ENCODE results near the gene HECW1.

DNA sequence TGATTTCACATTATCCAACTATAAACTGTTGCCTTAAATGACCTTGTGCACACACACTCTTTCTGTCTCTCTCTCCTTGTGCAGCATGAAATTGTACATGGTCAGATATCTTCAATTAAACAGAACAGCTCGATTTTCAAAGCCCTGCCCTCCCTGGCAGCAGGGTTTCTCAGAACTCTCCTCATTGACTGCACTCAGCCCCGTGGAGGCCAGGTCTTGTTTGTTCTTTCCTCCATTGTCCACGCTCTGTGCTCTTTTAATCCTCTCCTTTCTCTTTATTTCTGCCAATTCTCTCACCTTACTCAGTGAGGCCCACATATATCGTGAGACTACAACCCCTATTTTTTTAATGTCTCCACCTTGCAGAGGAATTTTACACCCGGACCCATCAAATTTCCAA is 294.5 kb downstream of the HECW1 start:
- TF ChIP-seq, protein P1, sequence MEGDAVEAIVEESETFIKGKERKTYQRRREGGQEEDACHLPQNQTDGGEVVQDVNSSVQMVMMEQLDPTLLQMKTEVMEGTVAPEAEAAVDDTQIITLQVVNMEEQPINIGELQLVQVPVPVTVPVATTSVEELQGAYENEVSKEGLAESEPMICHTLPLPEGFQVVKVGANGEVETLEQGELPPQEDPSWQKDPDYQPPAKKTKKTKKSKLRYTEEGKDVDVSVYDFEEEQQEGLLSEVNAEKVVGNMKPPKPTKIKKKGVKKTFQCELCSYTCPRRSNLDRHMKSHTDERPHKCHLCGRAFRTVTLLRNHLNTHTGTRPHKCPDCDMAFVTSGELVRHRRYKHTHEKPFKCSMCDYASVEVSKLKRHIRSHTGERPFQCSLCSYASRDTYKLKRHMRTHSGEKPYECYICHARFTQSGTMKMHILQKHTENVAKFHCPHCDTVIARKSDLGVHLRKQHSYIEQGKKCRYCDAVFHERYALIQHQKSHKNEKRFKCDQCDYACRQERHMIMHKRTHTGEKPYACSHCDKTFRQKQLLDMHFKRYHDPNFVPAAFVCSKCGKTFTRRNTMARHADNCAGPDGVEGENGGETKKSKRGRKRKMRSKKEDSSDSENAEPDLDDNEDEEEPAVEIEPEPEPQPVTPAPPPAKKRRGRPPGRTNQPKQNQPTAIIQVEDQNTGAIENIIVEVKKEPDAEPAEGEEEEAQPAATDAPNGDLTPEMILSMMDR (conservative IDR thresholded peaks at IDR 0.05; ENCODE audit: low read depth in 2 of 2), result no peak
- TF ChIP-seq ZNF114 (CRISPR knock-in tag; IDR thresholded peaks at IDR 0.05) (no peak), JUNB (IDR thresholded peaks at IDR 0.05; ENCODE audit: unreplicated experiment) (no peak), EZH2phosphoT487 (IDR thresholded peaks at IDR 0.05; ENCODE audit: unreplicated experiment) (no peak), POLR2AphosphoS5 (IDR thresholded peaks at IDR 0.05; ENCODE audit: low read depth) (no peak), EZH2 (IDR thresholded peaks at IDR 0.05; ENCODE audit: low read depth, unreplicated experiment) (no peak), CREB1 (CRISPR knock-in tag; IDR thresholded peaks at IDR 0.05; ENCODE audit: low read depth) (no peak), STAT1 (IDR thresholded peaks at IDR 0.05; ENCODE audit: unreplicated experiment) (no peak)
- TF ChIP-seq, protein P2, sequence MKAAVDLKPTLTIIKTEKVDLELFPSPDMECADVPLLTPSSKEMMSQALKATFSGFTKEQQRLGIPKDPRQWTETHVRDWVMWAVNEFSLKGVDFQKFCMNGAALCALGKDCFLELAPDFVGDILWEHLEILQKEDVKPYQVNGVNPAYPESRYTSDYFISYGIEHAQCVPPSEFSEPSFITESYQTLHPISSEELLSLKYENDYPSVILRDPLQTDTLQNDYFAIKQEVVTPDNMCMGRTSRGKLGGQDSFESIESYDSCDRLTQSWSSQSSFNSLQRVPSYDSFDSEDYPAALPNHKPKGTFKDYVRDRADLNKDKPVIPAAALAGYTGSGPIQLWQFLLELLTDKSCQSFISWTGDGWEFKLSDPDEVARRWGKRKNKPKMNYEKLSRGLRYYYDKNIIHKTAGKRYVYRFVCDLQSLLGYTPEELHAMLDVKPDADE (IDR thresholded peaks at IDR 0.05), result no peak
- TF ChIP-seq, protein P3, sequence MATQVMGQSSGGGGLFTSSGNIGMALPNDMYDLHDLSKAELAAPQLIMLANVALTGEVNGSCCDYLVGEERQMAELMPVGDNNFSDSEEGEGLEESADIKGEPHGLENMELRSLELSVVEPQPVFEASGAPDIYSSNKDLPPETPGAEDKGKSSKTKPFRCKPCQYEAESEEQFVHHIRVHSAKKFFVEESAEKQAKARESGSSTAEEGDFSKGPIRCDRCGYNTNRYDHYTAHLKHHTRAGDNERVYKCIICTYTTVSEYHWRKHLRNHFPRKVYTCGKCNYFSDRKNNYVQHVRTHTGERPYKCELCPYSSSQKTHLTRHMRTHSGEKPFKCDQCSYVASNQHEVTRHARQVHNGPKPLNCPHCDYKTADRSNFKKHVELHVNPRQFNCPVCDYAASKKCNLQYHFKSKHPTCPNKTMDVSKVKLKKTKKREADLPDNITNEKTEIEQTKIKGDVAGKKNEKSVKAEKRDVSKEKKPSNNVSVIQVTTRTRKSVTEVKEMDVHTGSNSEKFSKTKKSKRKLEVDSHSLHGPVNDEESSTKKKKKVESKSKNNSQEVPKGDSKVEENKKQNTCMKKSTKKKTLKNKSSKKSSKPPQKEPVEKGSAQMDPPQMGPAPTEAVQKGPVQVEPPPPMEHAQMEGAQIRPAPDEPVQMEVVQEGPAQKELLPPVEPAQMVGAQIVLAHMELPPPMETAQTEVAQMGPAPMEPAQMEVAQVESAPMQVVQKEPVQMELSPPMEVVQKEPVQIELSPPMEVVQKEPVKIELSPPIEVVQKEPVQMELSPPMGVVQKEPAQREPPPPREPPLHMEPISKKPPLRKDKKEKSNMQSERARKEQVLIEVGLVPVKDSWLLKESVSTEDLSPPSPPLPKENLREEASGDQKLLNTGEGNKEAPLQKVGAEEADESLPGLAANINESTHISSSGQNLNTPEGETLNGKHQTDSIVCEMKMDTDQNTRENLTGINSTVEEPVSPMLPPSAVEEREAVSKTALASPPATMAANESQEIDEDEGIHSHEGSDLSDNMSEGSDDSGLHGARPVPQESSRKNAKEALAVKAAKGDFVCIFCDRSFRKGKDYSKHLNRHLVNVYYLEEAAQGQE (IDR thresholded peaks at IDR 0.05; ENCODE audit: unreplicated experiment), result no peak
